ENCODE results near the gene SHCBP1L. TPM values are rescaled to one million over a fixed set of nuclear protein-coding genes. Genes with fewer than 3 reads are reported as not detected.

Gene SHCBP1L
- not detected in 2 replicates for total RNA-seq (2014; rRNA removed; shearing (Covaris generic))

DNA sequence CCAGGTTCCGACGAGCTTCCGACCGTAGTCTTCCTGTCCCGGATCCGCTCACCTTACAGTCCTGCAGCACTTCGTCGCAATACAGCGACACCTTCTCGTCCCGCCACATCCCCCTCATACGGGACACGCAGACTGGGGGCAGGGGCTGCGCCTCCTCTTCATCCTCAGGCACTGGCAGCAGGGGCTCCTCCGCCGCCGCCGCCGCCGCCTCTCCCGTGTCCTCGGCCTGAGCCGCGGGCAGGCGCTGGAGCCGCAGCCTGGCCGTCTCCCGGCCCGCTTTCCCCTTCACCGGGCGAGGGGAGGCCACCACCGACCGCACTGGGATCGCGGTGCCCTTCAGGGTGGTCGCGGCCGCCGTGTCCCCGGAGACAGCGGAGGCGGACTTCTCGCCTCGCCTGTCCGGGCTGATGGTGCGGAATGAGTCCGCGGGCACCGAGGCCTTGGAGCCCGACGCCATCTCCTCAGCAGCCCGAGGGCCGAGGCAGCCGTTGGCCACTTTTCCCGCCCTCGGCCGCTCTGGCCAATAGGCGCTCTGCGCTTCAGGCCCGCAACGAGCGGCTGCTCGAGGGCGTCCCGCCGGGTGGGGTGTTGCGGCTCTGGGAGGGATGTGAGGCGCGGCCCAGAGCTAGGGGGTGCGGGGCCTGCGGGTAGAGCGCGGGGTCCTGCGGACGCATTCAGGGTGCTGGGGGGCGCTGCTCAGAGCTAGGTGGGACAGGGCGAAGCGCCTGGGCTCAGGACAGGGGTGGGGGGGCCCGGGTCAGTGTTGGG, at the start of gene SHCBP1L:
Gene SHCBP1L (minus strand): TSS at position 490 of the 768 bp plus-strand sequence. CDS start 33 bp downstream, at position 457.

Small RNAs within 50 kb of the gene (small RNA-seq; reads per million reads assigned to genes)
- gene HMGN1P4 (not detected), gene RNU6-41P (not detected)

Other genes with a start within 250 kb of the SHCBP1L start
- gene NPL, start 163.4 kb downstream of the SHCBP1L start, total RNA-seq (2014; rRNA removed; shearing (Covaris generic)) = 2.4 and 6.9 TPM in 2 replicates
- gene DHX9, start 113.8 kb downstream of the SHCBP1L start, total RNA-seq (2014; rRNA removed; shearing (Covaris generic)) = 232 and 258 TPM in 2 replicates
- 359 and 440 TPM in 2 replicates for gene LAMC1, start 70.3 kb upstream of the SHCBP1L start, total RNA-seq (2014; rRNA removed; shearing (Covaris generic))
- 2.1 and 4.1 TPM in 2 replicates for gene LAMC2, start 233.1 kb upstream of the SHCBP1L start, total RNA-seq (2014; rRNA removed; shearing (Covaris generic))

All from A375 (cell line).